HG03097 (cell line): ENCODE data around the gene RHCG.

Experiments used
- ATAC-seq: cut with Tn5 transposase; IDR thresholded peaks from one replicate; pipeline ENCODE4 v1.9.1; 2021; ENCODE audit not compliant: unreplicated experiment, low FRiP score

RHCG gene

GRCh38 chr15:89496155-89497098, at the start of gene RHCG:
RHCG (minus strand) TSS chr15:89496583; CDS start chr15:89496544, 39 bp downstream.
- ATAC-seq, result no peak

- ATAC-seq, result no peak
These were observed 47.0 kb upstream of the RHCG start for GRCh38 chr15:89543389-89543788.

- no peak for ATAC-seq
These were observed 46.0 kb upstream of the RHCG start for GRCh38 chr15:89542369-89542768.

GRCh38 chr15:89539027-89539426, 42.6 kb upstream of the RHCG start:
- ATAC-seq, result no peak

GRCh38 chr15:89533861-89534544, 37.6 kb upstream of the RHCG start:
- no peak for ATAC-seq

- ATAC-seq, result no peak
These were observed 35.6 kb upstream of the RHCG start for GRCh38 chr15:89531796-89532537.

GRCh38 chr15:89530976-89531375, 34.6 kb upstream of the RHCG start:
- ATAC-seq, result no peak

- no peak for ATAC-seq
These were observed 32.5 kb upstream of the RHCG start for GRCh38 chr15:89528757-89529352.

- no peak for ATAC-seq
These were observed 30.4 kb upstream of the RHCG start for GRCh38 chr15:89526601-89527441.

GRCh38 chr15:89526181-89526580, 29.8 kb upstream of the RHCG start:
- no peak for ATAC-seq

GRCh38 chr15:89524184-89524583, 27.8 kb upstream of the RHCG start:
- ATAC-seq, result no peak

GRCh38 chr15:89523101-89523500, 26.7 kb upstream of the RHCG start:
- ATAC-seq, result no peak

GRCh38 chr15:89521605-89522004, 25.2 kb upstream of the RHCG start:
- no peak for ATAC-seq

GRCh38 chr15:89515477-89515876, 19.1 kb upstream of the RHCG start:
- ATAC-seq, result no peak

- ATAC-seq, result no peak
These were observed 18.4 kb upstream of the RHCG start for GRCh38 chr15:89514596-89515406.

GRCh38 chr15:89514186-89514585, 17.8 kb upstream of the RHCG start:
- ATAC-seq, result no peak

GRCh38 chr15:89513284-89513683, 16.9 kb upstream of the RHCG start:
- ATAC-seq, result no peak

GRCh38 chr15:89512631-89513030, 16.2 kb upstream of the RHCG start:
- no peak for ATAC-seq
